OCI-LY7 (cell line): ENCODE data around the gene IGSF23. TPM values are rescaled to one million over a fixed set of nuclear protein-coding genes. Genes with fewer than 3 reads are reported as not detected.
"Not testable (repeated sequence)": the region's sequence is repeated elsewhere in the genome, so short reads cannot be mapped to it uniquely, and the experiment has no call there.

Source experiments
- BruUV-seq: library from RNA; stranded (reverse); fragments of 400-500 nt; replicated peaks from 2 replicates; lab custom pipeline; 2021; lab: Mats Ljungman, UMichigan
- CTCF ChIA-PET: fragments of 300-600 bp; sonication (Branson Sonifier 250); formaldehyde crosslinking; loops from one replicate; lab custom pipeline; 2022; ENCODE audit warnings: antibody characterized with exemption; ENCODE audit not compliant: unreplicated experiment; lab: Charles Lee
- POLR2A ChIA-PET: fragments of 300-600 bp; sonication (Branson Sonifier 250); formaldehyde crosslinking; loops from one replicate; lab custom pipeline; 2022; ENCODE audit warnings: antibody characterized with exemption; lab: Charles Lee
- DNase-seq: peaks from one replicate; pipeline ENCODE4 v3.0.0-alpha.2; 2015; ENCODE audit warnings: low spot score
- H2AFZ ChIP-seq: fragments of 200-600 bp; sonication (generic), shearing (Covaris generic); 2 replicates; pipeline ENCODE4 v1.6.1; 2014; ENCODE audit warnings: mild to moderate bottlenecking, antibody characterized with exemption, low read length, moderate library complexity
- H3K27ac ChIP-seq: fragments of 200-600 bp; sonication (generic); 2 replicates; pipeline ENCODE4 v1.5.1; 2014; ENCODE audit warnings: mixed run types, low read depth, mild to moderate bottlenecking, moderate library complexity, low read length, inconsistent platforms; ENCODE audit not compliant: poor library complexity, severe bottlenecking
- H3K36me3 ChIP-seq: fragments of 200-600 bp; sonication (generic); 2 replicates; pipeline ENCODE4 v1.6.1; 2014; ENCODE audit warnings: mild to moderate bottlenecking, antibody characterized with exemption, low read length, moderate library complexity, mixed read lengths; ENCODE audit not compliant: insufficient read depth
- H3K4me1 ChIP-seq: fragments of 200-600 bp; sonication (generic); 2 replicates; pipeline ENCODE4 v1.5.1; 2014; ENCODE audit warnings: mild to moderate bottlenecking, low read length; ENCODE audit not compliant: insufficient read depth, poor library complexity, severe bottlenecking
- H3K4me2 ChIP-seq: fragments of 200-600 bp; sonication (generic); 2 replicates; pipeline ENCODE4 v1.6.1; 2014; ENCODE audit warnings: mild to moderate bottlenecking, low read length
- H3K4me3 ChIP-seq: fragments of 200-600 bp; sonication (generic); 2 replicates; pipeline ENCODE4 v1.5.1; 2014; ENCODE audit warnings: mild to moderate bottlenecking, low read depth, low read length; ENCODE audit not compliant: poor library complexity, severe bottlenecking
- H3K79me2 ChIP-seq: fragments of 200-600 bp; sonication (generic); 2 replicates; pipeline ENCODE4 v1.6.1; 2016; ENCODE audit warnings: low read depth, mild to moderate bottlenecking, low read length, moderate library complexity, mixed read lengths; ENCODE audit not compliant: insufficient read depth
- H3K9me2 ChIP-seq: fragments of 200-600 bp; sonication (generic); 2 replicates; pipeline ENCODE4 v1.6.1; 2016; ENCODE audit warnings: mild to moderate bottlenecking, low read length, mixed read lengths; ENCODE audit not compliant: insufficient read depth
- H3K9me3 ChIP-seq: fragments of 200-600 bp; sonication (generic); 2 replicates; pipeline ENCODE4 v1.6.1; 2014; ENCODE audit warnings: mild to moderate bottlenecking, mixed run types, low read length, mixed read lengths
- H4K20me1 ChIP-seq: fragments of 200-600 bp; sonication (generic); 2 replicates; pipeline ENCODE4 v1.6.1; 2014; ENCODE audit warnings: mild to moderate bottlenecking, antibody characterized with exemption, low read length, moderate library complexity, mixed read lengths; ENCODE audit not compliant: insufficient read depth
- EZH2phosphoT487 ChIP-seq: fragments of 200-600 bp; sonication (generic); IDR thresholded peaks from 2 replicates; pipeline ENCODE4 v1.6.1; 2018; ENCODE audit warnings: low read depth, borderline replicate concordance, mild to moderate bottlenecking, mixed run types, antibody characterized with exemption, low read length, moderate library complexity, mixed read lengths
- intact Hi-C: fragments of 100-400 bp; cut with micrococcal nuclease; formaldehyde crosslinking; loops from one replicate; pipeline ENCODE4 v1.10.0; 2022; ENCODE audit not compliant: unreplicated experiment
- total RNA-seq, 2 experiments: library from RNA; depleted of rRNA in 1 of 2; stranded (reverse); fragments of >200 nt in 1 of 2; shearing (Covaris generic) in 1 of 2; gene quantifications; 2 replicates each; pipeline ENCODE4 v1.2.3, GENCODE V29; 2014 to 2022
- TF ChIP-seq, protein P1 (sequence below): fragments of 200-600 bp; sonication (generic); conservative IDR thresholded peaks from 2 replicates; pipeline ENCODE4 v1.5.1; 2014; ENCODE audit warnings: mild to moderate bottlenecking, antibody characterized with exemption, low read length, moderate library complexity, mixed read lengths

IGSF23 gene
- total RNA-seq, 2 experiments from 2014 or later, result not detected

DNA sequence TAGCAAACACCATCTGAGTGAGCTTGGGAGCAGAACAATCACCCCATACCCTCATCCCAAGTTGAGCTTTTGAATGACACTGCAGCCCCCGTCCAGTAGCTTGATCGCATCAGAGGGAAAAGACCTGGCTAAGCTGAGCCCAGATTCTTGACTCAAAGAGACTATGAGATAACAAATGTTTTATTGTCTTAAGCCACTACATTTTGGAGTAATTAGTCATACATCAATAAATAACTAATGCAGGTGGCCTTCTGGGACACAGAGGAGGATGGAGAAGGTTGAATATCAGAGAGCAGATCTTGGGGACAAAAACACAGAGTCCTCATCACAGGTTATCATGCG, 24.6 kb upstream of the IGSF23 start:
- no peak for DNase-seq
- no peak for TF ChIP-seq EZH2phosphoT487
- TF ChIP-seq, protein P1, sequence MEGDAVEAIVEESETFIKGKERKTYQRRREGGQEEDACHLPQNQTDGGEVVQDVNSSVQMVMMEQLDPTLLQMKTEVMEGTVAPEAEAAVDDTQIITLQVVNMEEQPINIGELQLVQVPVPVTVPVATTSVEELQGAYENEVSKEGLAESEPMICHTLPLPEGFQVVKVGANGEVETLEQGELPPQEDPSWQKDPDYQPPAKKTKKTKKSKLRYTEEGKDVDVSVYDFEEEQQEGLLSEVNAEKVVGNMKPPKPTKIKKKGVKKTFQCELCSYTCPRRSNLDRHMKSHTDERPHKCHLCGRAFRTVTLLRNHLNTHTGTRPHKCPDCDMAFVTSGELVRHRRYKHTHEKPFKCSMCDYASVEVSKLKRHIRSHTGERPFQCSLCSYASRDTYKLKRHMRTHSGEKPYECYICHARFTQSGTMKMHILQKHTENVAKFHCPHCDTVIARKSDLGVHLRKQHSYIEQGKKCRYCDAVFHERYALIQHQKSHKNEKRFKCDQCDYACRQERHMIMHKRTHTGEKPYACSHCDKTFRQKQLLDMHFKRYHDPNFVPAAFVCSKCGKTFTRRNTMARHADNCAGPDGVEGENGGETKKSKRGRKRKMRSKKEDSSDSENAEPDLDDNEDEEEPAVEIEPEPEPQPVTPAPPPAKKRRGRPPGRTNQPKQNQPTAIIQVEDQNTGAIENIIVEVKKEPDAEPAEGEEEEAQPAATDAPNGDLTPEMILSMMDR, result no peak
- Histone ChIP-seq H2AFZ (no peak overlapping the region), H3K36me3 (no peaks in the 10 kb centered on the region), H4K20me1 (no peaks in the 10 kb centered on the region), H3K9me3 (no peaks in the 10 kb centered on the region), H3K27ac (no peak overlapping the region), H3K4me3 (no peak overlapping the region), H3K4me1 (no peaks in the 10 kb centered on the region), H3K9me2 (no peaks in the 10 kb centered on the region), H3K79me2 (no peaks in the 10 kb centered on the region), H3K4me2 (no peak overlapping the region)
- intact Hi-C loops, result no loop called here
- ChIA-PET CTCF (no interaction called here), POLR2A (interaction anchor here (0.7 kb wide), 1 partner anchor 424 kb away, joined by 3 read pairs; no protein-coding TSS in a partner anchor)
- BruUV-seq, result no TSS peak

DNA sequence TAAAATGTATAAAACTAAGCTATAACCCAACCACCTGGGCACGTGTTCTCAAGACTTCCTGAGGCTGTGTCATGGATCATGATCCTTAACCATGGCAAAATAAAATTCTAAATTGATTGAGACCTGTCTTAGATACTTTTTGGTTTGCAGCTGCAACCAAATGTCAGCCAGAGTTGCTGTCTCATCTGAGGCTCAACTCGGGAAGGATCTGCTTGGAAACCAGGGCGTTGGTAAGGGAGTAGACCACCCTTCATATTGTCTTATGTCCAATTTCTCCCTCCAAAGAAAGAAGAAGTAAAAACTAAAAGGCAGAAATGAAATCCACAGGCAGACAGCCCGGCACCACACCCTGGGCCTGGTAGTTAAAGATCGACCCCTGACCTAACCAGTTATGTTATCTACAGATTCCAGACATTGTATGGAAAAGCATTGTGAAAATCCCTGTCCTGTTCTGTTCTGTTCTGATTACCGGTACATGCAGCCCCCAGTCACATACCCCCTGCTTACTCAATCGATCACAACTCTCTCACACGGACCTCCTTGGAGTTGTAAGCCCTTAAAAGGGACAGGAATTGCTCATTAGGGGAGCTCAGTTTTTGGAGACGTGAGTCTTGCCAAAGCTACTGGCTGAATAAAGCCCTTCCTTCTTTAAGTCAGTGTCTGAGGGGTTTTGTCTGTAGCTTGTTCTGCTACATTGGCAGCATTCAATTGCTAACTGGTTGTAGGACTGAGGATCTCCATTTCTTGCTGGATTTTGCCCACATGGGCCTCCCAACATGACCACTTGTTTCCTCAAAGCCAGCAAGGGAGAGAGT, 22.9 kb upstream of the IGSF23 start:
- no peak overlapping the region for H2AFZ ChIP-seq
- CTCF ChIA-PET, result no interaction called here

DNA sequence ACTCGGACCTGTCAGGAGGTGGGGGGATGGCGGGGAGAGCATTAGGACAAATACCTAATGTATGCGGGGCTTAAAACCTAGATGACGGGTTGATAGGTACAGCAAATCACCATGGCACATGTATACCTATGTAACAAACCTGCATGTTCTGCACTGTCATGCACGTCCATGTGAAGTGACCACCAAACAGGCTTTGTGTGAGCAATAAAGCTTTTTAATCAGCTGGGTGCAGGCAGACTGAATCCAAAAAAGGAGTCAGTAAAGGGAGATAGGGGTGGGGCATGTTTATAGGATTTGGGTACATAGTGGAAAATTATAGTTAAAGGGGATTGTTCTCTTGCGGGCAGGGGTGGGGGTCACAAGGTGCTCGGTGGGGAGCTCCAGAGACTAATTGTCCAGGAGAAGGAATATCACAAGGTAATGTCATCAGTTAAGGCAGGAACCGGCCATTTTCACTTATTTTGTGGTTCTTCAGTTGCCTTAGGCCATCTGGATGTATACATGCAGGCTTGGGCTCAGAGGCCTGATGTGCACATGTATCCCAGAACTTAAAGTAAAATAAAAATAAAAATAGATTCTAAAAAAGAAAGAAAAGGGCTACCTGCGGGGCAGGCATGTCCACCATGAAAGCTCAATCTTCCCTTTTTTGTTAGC, 21.9 kb upstream of the IGSF23 start:
- H3K9me2 ChIP-seq, H4K20me1 ChIP-seq, H3K4me1 ChIP-seq, BruUV-seq, POLR2A ChIA-PET, H3K27ac ChIP-seq, H2AFZ ChIP-seq, intact Hi-C loops, H3K9me3 ChIP-seq, H3K4me3 ChIP-seq, H3K79me2 ChIP-seq, H3K36me3 ChIP-seq, H3K4me2 ChIP-seq, DNase-seq: not testable (repeated sequence)
- CTCF ChIA-PET, result interaction anchor here (0.5 kb wide), 1 partner anchor 453 kb away, joined by 4 read pairs; no protein-coding TSS in a partner anchor

More for the DNA sequence above, 22.9 kb upstream of the IGSF23 start:
- no peak overlapping the region for H3K27ac ChIP-seq
- POLR2A ChIA-PET, result no interaction called here
- H3K9me2 ChIP-seq, result no peaks in the 10 kb centered on the region
- H3K4me2 ChIP-seq, result no peak overlapping the region
- H4K20me1 ChIP-seq, result no peaks in the 10 kb centered on the region
- no peaks in the 10 kb centered on the region for H3K36me3 ChIP-seq
- no peaks in the 10 kb centered on the region for H3K79me2 ChIP-seq
- H3K9me3 ChIP-seq, result no peaks in the 10 kb centered on the region
- no peaks in the 10 kb centered on the region for H3K4me1 ChIP-seq
- no peak for DNase-seq
- no TSS peak for BruUV-seq
- H3K4me3 ChIP-seq, result no peak overlapping the region
- intact Hi-C loops, result no loop called here
- TF ChIP-seq EZH2phosphoT487, result no peak
- TF ChIP-seq, protein P1, result no peak
